GM08714 (cell line): Measurements from ENCODE around the gene CTNNA2.

Experiments
- H3K4me3 ChIP-seq: fragments of 200-500 bp; sonication (Bioruptor generic); 2 replicates; pipeline ENCODE4 v1.5.1; 2014; ENCODE audit warnings: mild to moderate bottlenecking, low read length, inconsistent platforms
- ZNF274 ChIP-seq: IDR thresholded peaks from 2 replicates; pipeline ENCODE4 v1.6.1; 2012; ENCODE audit warnings: mild to moderate bottlenecking, low read depth, low read length

Gene CTNNA2

GRCh38 chr2:80303006-80303908 lies 790.4 kb downstream of the CTNNA2 start:
- H3K4me3 ChIP-seq, result no peak overlapping the region
- no peak for TF ChIP-seq ZNF274

- H3K4me3 ChIP-seq, result no peak within 1 kb of the TSS
Observed at GRCh38 chr2:80303909-80304837, 791.3 kb downstream of the CTNNA2 start, which contains the start of gene LRRTM1. Gene LRRTM1 (minus strand): TSS chr2:80304752. CDS start chr2:80303819, 933 bp downstream.

GRCh38 chr2:80311304-80311703 lies 798.5 kb downstream of the CTNNA2 start:
- no peak for TF ChIP-seq ZNF274
- H3K4me3 ChIP-seq, result no peak overlapping the region

More at GRCh38 chr2:80303909-80304837, 791.3 kb downstream of the CTNNA2 start, which contains the start of gene LRRTM1:
- TF ChIP-seq ZNF274, result no peak

- no peak overlapping the region for H3K4me3 ChIP-seq
- TF ChIP-seq ZNF274, result no peak
Observed at GRCh38 chr2:80312282-80312839, 799.5 kb downstream of the CTNNA2 start.

- no peak for TF ChIP-seq ZNF274
- no peak overlapping the region for H3K4me3 ChIP-seq
Observed at GRCh38 chr2:80322311-80322920, 809.6 kb downstream of the CTNNA2 start.

GRCh38 chr2:80322958-80323357 lies 810.1 kb downstream of the CTNNA2 start:
- no peak for TF ChIP-seq ZNF274
- H3K4me3 ChIP-seq, result no peak overlapping the region

- TF ChIP-seq ZNF274, result no peak
- no peak overlapping the region for H3K4me3 ChIP-seq
Observed at GRCh38 chr2:80323610-80324009, 810.8 kb downstream of the CTNNA2 start.

GRCh38 chr2:80324525-80324924 lies 811.7 kb downstream of the CTNNA2 start:
- TF ChIP-seq ZNF274, result no peak
- H3K4me3 ChIP-seq, result no peak overlapping the region

GRCh38 chr2:80326214-80326613 lies 813.4 kb downstream of the CTNNA2 start:
- no peak overlapping the region for H3K4me3 ChIP-seq
- TF ChIP-seq ZNF274, result no peak

GRCh38 chr2:80326861-80327260 lies 814.0 kb downstream of the CTNNA2 start:
- no peak for TF ChIP-seq ZNF274
- H3K4me3 ChIP-seq, result no peak overlapping the region

- H3K4me3 ChIP-seq, result no peak overlapping the region
- TF ChIP-seq ZNF274, result no peak
Observed at GRCh38 chr2:80328159-80328571, 815.3 kb downstream of the CTNNA2 start.

- H3K4me3 ChIP-seq, result no peak overlapping the region
- TF ChIP-seq ZNF274, result no peak
Observed at GRCh38 chr2:80329491-80329890, 816.6 kb downstream of the CTNNA2 start.

- TF ChIP-seq ZNF274, result no peak
- no peak overlapping the region for H3K4me3 ChIP-seq
Observed at GRCh38 chr2:80330527-80331450, 817.9 kb downstream of the CTNNA2 start.
